Liver (tissue), 9 donors: ENCODE measurements around the gene TXNIP. TPM values are rescaled to one million over a fixed set of nuclear protein-coding genes. Genes with fewer than 3 reads are reported as not detected.

Source experiments
- DNase-seq: peaks from one replicate; pipeline ENCODE4 v3.0.0-alpha.2; 2017; ENCODE audit warnings: low spot score
- H3K27ac ChIP-seq, 2 donors: one replicate each; pipeline ENCODE4 v1.7.0; 2013; ENCODE audit warnings: inconsistent platforms in 2 of 2, low read length in 2 of 2, control low read depth in 1 of 2, low read depth in 1 of 2, mild to moderate bottlenecking in 1 of 2
- H3K27me3 ChIP-seq, 4 donors: one replicate each; pipeline versions ENCODE4 v1.6.1 to v1.7.0; 2013; ENCODE audit warnings: low read length in 3 of 4, inconsistent platforms in 1 of 4, mild to moderate bottlenecking in 1 of 4, moderate library complexity in 1 of 4; ENCODE audit not compliant: control insufficient read depth in 4 of 4, insufficient read depth in 4 of 4
- H3K36me3 ChIP-seq, 4 donors: one replicate each; pipeline versions ENCODE4 v1.6.1 to v1.7.0; 2013; ENCODE audit warnings: low read length in 3 of 4, mild to moderate bottlenecking in 3 of 4, low read depth in 1 of 4, moderate library complexity in 1 of 4; ENCODE audit not compliant: control insufficient read depth in 4 of 4, insufficient read depth in 3 of 4
- H3K4me1 ChIP-seq, 4 donors: one replicate each; pipeline versions ENCODE4 v1.6.1 to v1.7.0; 2013; ENCODE audit warnings: low read length in 3 of 4, mild to moderate bottlenecking in 3 of 4, moderate library complexity in 1 of 4; ENCODE audit not compliant: control insufficient read depth in 4 of 4, insufficient read depth in 4 of 4
- H3K4me3 ChIP-seq, 3 donors: one replicate each; pipeline versions ENCODE4 v1.6.1 to v1.7.0; 2013; ENCODE audit warnings: low read length in 3 of 3, control low read depth in 1 of 3, low read depth in 1 of 3, mild to moderate bottlenecking in 1 of 3
- H3K9ac ChIP-seq, 2 donors: one replicate each; pipeline ENCODE4 v1.7.0; 2013; ENCODE audit warnings: low read length in 2 of 2, mild to moderate bottlenecking in 2 of 2, moderate library complexity in 2 of 2, control low read depth in 1 of 2, low read depth in 1 of 2
- H3K9me3 ChIP-seq, 4 donors: one replicate each; pipeline versions ENCODE4 v1.6.1 to v1.7.0; 2013; ENCODE audit warnings: low read length in 3 of 4; ENCODE audit not compliant: control insufficient read depth in 4 of 4
- EGR1 ChIP-seq, 2 donors: IDR thresholded peaks; 2 replicates each; pipeline ENCODE4 v1.6.1; 2016 to 2018; ENCODE audit warnings: antibody characterized with exemption in 2 of 2, low read depth in 2 of 2
- FOXA1 ChIP-seq: IDR thresholded peaks from 2 replicates; pipeline ENCODE4 v1.6.1; 2016; ENCODE audit warnings: antibody characterized with exemption
- FOXA2 ChIP-seq: IDR thresholded peaks from 2 replicates; pipeline ENCODE4 v1.6.1; 2016; ENCODE audit warnings: antibody characterized with exemption
- GABPA ChIP-seq, 2 donors: IDR thresholded peaks in 1 of 2; conservative IDR thresholded peaks in 1 of 2; 2 replicates each; pipeline ENCODE4 v1.6.1; 2016; ENCODE audit warnings: antibody characterized with exemption in 2 of 2, mild to moderate bottlenecking in 1 of 2, moderate library complexity in 1 of 2
- HNF4A ChIP-seq, 2 donors: conservative IDR thresholded peaks; 2 replicates each; pipeline ENCODE4 v1.6.1; 2016; ENCODE audit warnings: antibody characterized with exemption in 2 of 2, mild to moderate bottlenecking in 2 of 2
- HNF4G ChIP-seq: IDR thresholded peaks from 2 replicates; pipeline ENCODE4 v1.6.1; 2016; ENCODE audit warnings: antibody characterized with exemption
- JUND ChIP-seq, 2 donors: IDR thresholded peaks; 2 replicates each; pipeline ENCODE4 v1.6.1; 2016; ENCODE audit warnings: antibody characterized with exemption in 2 of 2
- NR2F2 ChIP-seq: IDR thresholded peaks from 2 replicates; pipeline ENCODE4 v1.6.1; 2016; ENCODE audit warnings: antibody characterized with exemption
- RAD21 ChIP-seq, 2 donors: IDR thresholded peaks; 2 replicates each; pipeline ENCODE4 v1.6.1; 2016; ENCODE audit warnings: antibody characterized with exemption in 2 of 2, mild to moderate bottlenecking in 2 of 2
- RXRA ChIP-seq, 2 donors: IDR thresholded peaks; 2 replicates each; pipeline ENCODE4 v1.6.1; 2017 to 2018; ENCODE audit warnings: antibody characterized with exemption in 2 of 2, mild to moderate bottlenecking in 1 of 2
- SP1 ChIP-seq: IDR thresholded peaks from 2 replicates; pipeline ENCODE4 v1.6.1; 2018; ENCODE audit warnings: antibody characterized with exemption, mild to moderate bottlenecking
- TAF1 ChIP-seq: conservative IDR thresholded peaks from 2 replicates; pipeline ENCODE4 v1.6.1; 2016; ENCODE audit warnings: antibody characterized with exemption, mild to moderate bottlenecking
- YY1 ChIP-seq: IDR thresholded peaks from 2 replicates; pipeline ENCODE4 v1.6.1; 2016; ENCODE audit warnings: antibody characterized with exemption, mild to moderate bottlenecking
- WGBS: extraction: QIAGEN DNeasy Blood & Tissue Kit; methylation state at CpG from one replicate; pipeline ENCODE4 v1.1.7; 2013; 5-methylcytosine and 5-hydroxymethylcytosine counted together
- polyA plus RNA-seq, 2 donors: library from polyadenylated mRNA; stranded (reverse) in 1 of 2; unstranded in 1 of 2; fragments of 200-250 nt in 1 of 2; fragments of >200 nt in 1 of 2; fragmentation: Nextera tagmentation in 1 of 2; extraction: Ambion mirVana in 1 of 2; gene quantifications; one replicate each; pipeline versions ENCODE4 v1.2.1 to v1.2.3, GENCODE V29; 2013 to 2015
- total RNA-seq, 2 donors: library from RNA; depleted of rRNA; stranded (reverse); fragments of >200 nt; gene quantifications; one replicate each; pipeline ENCODE4 v1.2.3, GENCODE V29; 2014
- TF ChIP-seq, protein P1 (sequence below): IDR thresholded peaks from 2 replicates; pipeline ENCODE4 v1.6.1; 2016; ENCODE audit warnings: antibody characterized with exemption
- TF ChIP-seq, protein P2 (sequence below): IDR thresholded peaks from 2 replicates; pipeline ENCODE4 v1.6.1; 2016; ENCODE audit warnings: antibody characterized with exemption, mild to moderate bottlenecking
- TF ChIP-seq, protein P3 (sequence below): IDR thresholded peaks from 2 replicates; pipeline ENCODE4 v1.6.1; 2016; ENCODE audit warnings: antibody characterized with exemption
- TF ChIP-seq, protein P4 (sequence below): IDR thresholded peaks from 2 replicates; pipeline ENCODE4 v1.6.1; 2016; ENCODE audit warnings: antibody characterized with exemption
- donor health status: healthy.
- donor health status: healthy.
- donor health status: healthy.
- donor health status: healthy.
- donor health status: healthy.

Gene TXNIP
- total and polyA plus RNA-seq, 4 donors: 53.8 to 223 (median 92.0) TPM

DNA sequence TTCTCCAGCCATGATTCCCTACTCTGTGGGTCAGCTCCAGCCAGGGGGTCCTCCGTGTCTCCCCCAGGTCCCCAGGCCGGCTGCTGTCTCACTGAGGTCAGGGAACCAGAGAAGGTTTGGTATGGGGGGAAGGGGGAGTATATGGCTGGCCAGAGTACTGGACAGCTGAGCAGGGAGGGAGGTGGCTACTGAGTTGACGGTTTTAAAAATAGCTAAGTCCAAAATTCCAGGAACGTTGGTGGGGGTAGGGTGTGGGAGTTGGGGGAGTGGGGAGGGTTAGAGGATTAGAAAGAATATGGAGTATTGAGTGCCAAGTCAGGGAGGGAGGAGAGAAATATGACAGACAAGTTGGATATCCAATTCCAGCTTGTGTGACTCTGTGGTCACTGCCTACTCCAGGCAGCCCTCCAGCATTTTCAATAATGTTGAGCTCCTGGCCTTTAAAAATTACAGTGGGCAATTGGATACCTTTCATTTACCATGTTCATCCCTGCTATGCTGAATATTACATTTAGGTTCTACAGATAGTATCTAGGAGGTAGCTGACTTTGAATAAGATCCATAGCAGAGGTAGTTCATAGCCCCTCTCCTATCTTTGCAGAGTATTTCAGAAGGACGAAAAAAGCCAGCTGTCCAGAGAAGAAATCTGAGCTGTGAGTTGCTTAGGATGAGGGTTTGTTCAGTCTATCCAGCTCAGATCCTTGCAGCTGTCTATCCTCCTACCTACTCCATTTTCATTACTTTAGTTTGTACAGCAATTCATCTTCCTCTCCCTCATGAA is 25.4 kb upstream of the TXNIP start, which contains the start of gene HJV:
TSS of gene HJV (minus strand) at position 114 of the 781 bp plus-strand sequence. CDS start 1,504 bp downstream, outside the sequence.
- Histone ChIP-seq H3K4me3 (peak within 1 kb of the TSS; percentile 63 to 71 (median 68)), H3K36me3 (peaks cover 2 to 15% (median 10%) of the 10 kb centered on the region in 4 donors), H3K27ac (peak within 1 kb of the TSS; percentile 96 to 97), H3K4me1 (peaks cover 2 to 20% (median 10%) of the 10 kb centered on the region in 4 donors), H3K27me3 (no peaks in the 10 kb centered on the region), H3K9me3 (no peaks in the 10 kb centered on the region), H3K9ac (peak within 1 kb of the TSS; percentile 92 to 98)
- WGBS: 35% methylated on average over 5 of the region's 5 CpGs
- TF ChIP-seq FOXA2 (no peak), RAD21 (IDR thresholded peaks at IDR 0.05) (peak; percentile 18 to 26), HNF4A (conservative IDR thresholded peaks at IDR 0.05) (peak; percentile 83 to 84), NR2F2 (peak; percentile 8), GABPA (IDR thresholded peaks at IDR 0.05 in 1 of 2, conservative IDR thresholded peaks at IDR 0.05 in 1 of 2) (no peak), EGR1 (IDR thresholded peaks at IDR 0.05; ENCODE audit: low read depth in 2 of 2) (peak in 1 of 2 donors; percentile 22), SP1 (peak; percentile 80), YY1 (peak; percentile 55), FOXA1 (no peak), TAF1 (peak; percentile 99), RXRA (IDR thresholded peaks at IDR 0.05) (peak; percentile 67 to 77), HNF4G (peak; percentile 65)
- TF ChIP-seq, protein P1, sequence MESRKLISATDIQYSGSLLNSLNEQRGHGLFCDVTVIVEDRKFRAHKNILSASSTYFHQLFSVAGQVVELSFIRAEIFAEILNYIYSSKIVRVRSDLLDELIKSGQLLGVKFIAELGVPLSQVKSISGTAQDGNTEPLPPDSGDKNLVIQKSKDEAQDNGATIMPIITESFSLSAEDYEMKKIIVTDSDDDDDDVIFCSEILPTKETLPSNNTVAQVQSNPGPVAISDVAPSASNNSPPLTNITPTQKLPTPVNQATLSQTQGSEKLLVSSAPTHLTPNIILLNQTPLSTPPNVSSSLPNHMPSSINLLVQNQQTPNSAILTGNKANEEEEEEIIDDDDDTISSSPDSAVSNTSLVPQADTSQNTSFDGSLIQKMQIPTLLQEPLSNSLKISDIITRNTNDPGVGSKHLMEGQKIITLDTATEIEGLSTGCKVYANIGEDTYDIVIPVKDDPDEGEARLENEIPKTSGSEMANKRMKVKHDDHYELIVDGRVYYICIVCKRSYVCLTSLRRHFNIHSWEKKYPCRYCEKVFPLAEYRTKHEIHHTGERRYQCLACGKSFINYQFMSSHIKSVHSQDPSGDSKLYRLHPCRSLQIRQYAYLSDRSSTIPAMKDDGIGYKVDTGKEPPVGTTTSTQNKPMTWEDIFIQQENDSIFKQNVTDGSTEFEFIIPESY: peak; percentile 21
- TF ChIP-seq, protein P2, sequence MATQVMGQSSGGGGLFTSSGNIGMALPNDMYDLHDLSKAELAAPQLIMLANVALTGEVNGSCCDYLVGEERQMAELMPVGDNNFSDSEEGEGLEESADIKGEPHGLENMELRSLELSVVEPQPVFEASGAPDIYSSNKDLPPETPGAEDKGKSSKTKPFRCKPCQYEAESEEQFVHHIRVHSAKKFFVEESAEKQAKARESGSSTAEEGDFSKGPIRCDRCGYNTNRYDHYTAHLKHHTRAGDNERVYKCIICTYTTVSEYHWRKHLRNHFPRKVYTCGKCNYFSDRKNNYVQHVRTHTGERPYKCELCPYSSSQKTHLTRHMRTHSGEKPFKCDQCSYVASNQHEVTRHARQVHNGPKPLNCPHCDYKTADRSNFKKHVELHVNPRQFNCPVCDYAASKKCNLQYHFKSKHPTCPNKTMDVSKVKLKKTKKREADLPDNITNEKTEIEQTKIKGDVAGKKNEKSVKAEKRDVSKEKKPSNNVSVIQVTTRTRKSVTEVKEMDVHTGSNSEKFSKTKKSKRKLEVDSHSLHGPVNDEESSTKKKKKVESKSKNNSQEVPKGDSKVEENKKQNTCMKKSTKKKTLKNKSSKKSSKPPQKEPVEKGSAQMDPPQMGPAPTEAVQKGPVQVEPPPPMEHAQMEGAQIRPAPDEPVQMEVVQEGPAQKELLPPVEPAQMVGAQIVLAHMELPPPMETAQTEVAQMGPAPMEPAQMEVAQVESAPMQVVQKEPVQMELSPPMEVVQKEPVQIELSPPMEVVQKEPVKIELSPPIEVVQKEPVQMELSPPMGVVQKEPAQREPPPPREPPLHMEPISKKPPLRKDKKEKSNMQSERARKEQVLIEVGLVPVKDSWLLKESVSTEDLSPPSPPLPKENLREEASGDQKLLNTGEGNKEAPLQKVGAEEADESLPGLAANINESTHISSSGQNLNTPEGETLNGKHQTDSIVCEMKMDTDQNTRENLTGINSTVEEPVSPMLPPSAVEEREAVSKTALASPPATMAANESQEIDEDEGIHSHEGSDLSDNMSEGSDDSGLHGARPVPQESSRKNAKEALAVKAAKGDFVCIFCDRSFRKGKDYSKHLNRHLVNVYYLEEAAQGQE: peak; percentile 94
- TF ChIP-seq, protein P3, sequence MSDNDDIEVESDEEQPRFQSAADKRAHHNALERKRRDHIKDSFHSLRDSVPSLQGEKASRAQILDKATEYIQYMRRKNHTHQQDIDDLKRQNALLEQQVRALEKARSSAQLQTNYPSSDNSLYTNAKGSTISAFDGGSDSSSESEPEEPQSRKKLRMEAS: peak; percentile 28
- DNase-seq: peak; percentile 50

DNA sequence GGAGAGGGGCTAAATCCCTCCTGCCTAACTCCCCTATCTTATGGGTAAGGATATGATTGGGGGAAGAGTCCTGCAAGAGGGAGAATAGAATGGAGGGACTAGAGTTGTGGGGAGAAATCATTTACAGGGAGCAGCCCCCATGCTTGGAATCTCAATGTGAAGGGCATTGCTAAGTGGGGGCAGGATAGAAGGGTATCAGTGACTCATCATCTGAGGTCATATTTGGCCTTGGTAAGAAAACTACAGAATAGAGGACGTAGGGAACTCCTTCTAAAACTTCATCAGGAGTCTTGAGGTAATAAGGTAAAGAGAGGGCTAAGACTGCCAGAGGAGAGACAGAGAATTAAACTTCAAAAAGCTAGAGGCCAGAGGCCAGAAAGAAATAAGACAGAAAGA is 24.7 kb upstream of the TXNIP start:
- Histone ChIP-seq H3K9ac (peak overlapping the region; percentile 92 to 98), H3K27me3 (no peaks in the 10 kb centered on the region), H3K36me3 (peaks cover 2 to 20% (median 10%) of the 10 kb centered on the region in 4 donors), H3K4me3 (peak overlapping the region; percentile 63 to 71 (median 68)), H3K9me3 (no peaks in the 10 kb centered on the region), H3K4me1 (peaks cover 2 to 20% (median 10%) of the 10 kb centered on the region in 4 donors), H3K27ac (peak overlapping the region; percentile 96 to 97)
- 29% methylated on average over 1 of the region's 1 CpG for WGBS
- TF ChIP-seq SP1: no peak
- peak in 1 of 2 donors; percentile 52 for TF ChIP-seq JUND (IDR thresholded peaks at IDR 0.05)
- TF ChIP-seq, protein P4, sequence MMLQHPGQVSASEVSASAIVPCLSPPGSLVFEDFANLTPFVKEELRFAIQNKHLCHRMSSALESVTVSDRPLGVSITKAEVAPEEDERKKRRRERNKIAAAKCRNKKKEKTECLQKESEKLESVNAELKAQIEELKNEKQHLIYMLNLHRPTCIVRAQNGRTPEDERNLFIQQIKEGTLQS: peak; percentile 60
- TF ChIP-seq FOXA2: no peak
- no peak for DNase-seq
